Measurements from ENCODE around the gene ENTR1.

The ENTR1 gene

GRCh38 chr9:136410500-136411287, at the start of gene ENTR1, which contains the start of gene PMPCA:
Gene ENTR1 (minus strand): TSS chr9:136410614. CDS start chr9:136410397, 217 bp downstream.
Gene PMPCA (plus strand): TSS chr9:136410658. CDS start chr9:136410669, 11 bp downstream.
- peak; percentile 55 for DNase-seq

GRCh38 chr9:136459425-136459824, 49.0 kb upstream of the ENTR1 start:
- no peak for DNase-seq

- DNase-seq: no peak
Observed at GRCh38 chr9:136457326-136457725, 46.9 kb upstream of the ENTR1 start.

DNA sequence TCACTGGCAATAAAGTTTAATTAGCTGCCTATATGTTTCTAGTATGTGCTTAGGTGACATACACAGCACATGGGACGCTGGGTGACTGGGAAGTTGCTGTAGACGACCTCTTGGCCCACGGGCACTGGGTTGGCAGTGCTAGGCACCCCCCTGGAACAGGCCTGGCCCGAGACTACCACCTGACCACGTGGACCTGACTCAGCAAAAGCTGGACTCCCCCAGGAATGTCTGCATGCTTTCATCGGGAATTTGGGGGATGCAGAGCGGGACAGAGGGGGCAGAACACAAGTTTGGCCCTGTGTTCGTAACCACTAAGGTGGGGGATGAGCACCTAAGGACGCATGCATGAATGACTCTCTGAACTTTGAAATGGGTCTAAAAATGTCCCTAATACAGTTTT, 45.8 kb upstream of the ENTR1 start:
- no peak for DNase-seq

GRCh38 chr9:136455043-136456002, 44.9 kb upstream of the ENTR1 start:
- no peak for DNase-seq

DNA sequence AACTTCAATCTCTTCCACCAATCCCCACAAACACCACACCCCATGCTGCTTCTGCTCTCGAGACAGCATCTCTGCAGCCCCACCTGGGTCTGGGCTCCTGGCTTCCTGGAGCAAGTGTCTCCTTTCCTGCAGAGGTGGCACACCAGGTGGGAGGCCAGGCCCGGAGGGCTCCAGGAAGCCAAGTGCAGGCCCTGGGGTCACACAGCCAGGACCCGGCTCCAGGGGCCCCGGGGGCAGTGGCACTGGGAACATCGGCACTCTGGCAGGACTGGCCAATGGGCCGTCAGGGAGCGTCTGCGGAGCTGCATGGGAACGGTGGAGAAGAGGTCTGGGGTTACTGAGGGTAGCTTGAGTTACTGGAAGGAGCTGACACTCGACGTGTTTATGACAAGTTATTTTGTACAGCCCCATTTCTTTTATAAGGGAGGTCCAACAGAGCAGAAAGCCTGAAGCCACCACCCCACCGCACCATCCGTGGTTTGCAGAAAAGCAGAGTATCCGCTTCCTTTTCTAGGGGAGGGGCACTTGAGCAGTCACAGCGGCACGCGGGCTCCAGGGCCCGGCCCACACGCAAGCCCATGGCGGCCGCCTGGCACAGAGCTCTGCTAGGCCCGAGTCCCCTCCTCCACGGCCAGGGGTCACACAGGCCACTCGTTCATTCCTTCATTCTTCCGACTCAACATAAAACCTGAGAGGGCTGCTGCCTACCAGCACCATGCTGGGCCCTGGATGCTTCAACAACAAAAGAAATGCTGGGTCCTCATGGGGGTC, 43.8 kb upstream of the ENTR1 start:
- no peak for DNase-seq

DNA sequence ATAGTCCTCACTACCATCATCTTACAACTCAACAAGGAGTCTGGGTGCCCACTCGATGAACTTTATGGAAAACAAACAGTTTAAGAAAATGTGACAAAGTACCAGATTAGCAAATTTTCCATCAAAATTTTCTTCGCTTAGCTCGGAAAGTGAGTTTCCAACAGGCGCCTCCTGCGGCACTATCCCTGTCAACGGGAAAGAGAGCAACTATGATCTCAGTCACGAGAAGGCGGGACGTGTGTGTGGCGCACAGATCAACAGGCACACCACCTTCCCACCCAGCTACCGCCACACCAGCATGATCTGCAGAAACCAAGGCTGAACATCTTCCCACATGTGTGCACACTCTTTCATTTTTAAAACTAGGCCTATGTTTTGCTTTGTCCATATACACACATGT, 42.9 kb upstream of the ENTR1 start:
- no peak for DNase-seq

DNA sequence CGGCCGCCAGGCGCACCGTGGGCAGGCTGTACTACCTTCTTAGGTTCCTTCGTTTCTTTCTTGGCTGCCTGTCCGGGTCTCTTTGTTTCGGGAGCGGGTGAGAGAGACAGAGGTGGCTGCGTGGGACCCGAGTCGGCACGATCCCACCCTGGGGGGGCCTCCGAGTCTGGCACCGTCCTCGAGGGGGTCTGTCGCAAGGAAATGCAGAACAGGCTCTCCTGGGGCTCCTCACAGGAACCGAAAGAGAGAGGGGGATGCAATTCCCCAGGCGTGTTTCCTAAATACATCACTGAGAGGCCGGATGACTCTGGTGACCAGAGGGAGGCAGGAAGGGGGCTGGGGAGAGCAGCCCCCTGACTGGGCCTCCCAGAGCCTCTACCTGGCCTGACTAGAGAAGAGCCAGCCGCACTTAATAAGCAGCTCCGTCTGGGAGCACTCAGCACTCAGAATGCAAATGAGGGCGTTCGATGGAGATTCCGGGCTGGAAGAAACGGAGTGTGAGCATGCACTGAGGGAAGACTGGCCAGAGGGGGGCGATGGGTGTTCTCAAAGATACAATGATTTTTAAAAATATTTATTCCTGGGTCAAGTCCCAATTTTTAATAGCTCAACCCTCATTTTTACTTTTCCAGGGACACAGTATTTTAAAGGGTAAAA, 40.9 kb upstream of the ENTR1 start:
- no peak for DNase-seq

GRCh38 chr9:136448655-136449054, 38.2 kb upstream of the ENTR1 start:
- DNase-seq: no peak

- DNase-seq: no peak
Observed at GRCh38 chr9:136447173-136447778, 36.9 kb upstream of the ENTR1 start.

GRCh38 chr9:136445799-136446198, 35.4 kb upstream of the ENTR1 start:
- DNase-seq: no peak

- DNase-seq: no peak
Observed at GRCh38 chr9:136444102-136444501, 33.7 kb upstream of the ENTR1 start.

DNA sequence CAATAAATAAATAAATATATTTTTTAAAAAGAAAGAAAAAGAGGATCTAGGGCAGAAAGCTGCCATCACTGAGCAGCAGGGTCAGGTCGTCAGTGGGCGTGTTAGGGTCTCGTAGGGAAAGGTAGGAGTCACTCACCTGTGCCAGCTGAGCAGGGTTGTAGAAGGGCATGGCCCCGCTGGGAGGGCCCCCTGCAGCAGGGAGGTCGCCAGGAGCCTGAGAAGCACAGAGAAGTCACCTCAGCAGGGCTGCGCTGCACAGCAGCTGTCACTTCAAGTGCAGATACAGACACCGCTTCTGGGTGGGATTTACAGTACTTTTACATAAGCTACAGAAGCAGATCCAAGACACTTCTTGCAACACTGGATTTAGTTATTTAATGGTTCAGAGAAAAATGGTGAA, 33.3 kb upstream of the ENTR1 start:
- no peak for DNase-seq

GRCh38 chr9:136443087-136443486, 32.7 kb upstream of the ENTR1 start:
- DNase-seq: no peak

DNA sequence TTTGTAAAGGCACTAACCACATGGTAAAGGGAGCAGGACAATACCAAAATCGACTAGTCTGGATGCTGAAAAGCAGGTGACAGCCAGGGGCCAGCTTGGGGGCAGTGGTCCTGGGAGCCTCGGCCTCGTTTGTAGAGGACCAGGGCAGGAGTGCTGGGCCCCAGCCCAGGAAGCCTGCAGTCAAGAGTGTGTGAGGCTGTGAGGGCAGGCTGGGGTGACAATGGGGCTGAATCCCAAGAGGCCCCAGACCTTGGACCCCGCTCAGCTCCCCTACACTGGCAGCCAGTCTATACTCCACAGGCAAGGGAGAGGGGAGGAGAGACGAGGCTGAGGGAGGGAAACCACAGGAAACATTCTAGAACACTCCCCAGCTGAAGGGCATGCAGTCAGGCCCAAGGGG, 31.9 kb upstream of the ENTR1 start:
- no peak for DNase-seq

DNA sequence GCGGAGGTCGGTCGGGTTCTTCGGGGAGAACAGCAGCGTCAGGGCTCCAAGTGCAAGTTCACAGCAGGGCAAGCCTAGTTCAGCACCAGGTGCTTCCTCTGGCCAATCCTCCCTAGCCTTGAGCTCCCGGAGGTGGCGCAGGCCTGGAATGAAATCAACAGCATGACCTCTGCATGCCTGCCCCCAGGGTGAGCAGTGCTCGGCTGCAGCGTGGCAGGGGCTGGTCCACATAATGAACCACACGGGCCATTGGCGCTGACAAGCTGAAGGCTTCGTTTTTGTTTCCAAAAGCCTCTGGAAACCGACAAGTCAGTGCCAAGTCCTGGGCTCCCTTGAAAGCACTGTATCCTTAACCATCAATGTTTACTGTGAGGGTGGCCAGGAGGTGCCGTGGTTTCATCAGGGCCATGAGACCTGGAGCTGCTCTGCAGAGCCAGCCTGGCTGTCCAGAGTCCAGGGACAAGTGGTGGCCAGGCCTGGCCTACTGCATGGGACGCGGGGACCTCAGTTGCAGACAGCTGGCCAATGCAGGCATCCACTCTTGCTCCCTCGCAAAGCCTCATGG, 31.3 kb upstream of the ENTR1 start:
- no peak for DNase-seq

DNA sequence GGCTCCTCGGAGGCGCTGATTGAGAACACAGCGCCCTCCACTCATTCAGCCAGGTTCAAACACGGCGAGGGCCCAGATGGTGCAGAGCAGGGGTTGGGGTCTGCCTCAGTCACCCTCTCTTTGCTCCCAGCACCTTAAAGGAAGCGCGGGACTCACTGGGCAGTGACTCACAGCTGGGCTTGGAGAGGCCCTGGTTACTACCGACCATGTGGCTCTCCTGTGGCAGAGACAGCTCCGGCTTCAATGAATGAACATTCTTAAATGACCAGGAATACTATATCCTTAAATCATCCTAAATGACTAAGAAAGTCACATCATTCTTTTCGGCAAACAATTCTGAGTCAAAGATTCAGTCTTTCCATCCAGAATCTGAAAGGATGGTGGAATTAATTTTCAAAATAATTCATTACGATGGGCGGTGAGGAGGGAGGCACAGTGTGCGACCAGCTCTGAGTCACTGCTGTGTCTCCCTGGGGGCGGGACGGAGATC, 30.8 kb upstream of the ENTR1 start:
- no peak for DNase-seq

DNA sequence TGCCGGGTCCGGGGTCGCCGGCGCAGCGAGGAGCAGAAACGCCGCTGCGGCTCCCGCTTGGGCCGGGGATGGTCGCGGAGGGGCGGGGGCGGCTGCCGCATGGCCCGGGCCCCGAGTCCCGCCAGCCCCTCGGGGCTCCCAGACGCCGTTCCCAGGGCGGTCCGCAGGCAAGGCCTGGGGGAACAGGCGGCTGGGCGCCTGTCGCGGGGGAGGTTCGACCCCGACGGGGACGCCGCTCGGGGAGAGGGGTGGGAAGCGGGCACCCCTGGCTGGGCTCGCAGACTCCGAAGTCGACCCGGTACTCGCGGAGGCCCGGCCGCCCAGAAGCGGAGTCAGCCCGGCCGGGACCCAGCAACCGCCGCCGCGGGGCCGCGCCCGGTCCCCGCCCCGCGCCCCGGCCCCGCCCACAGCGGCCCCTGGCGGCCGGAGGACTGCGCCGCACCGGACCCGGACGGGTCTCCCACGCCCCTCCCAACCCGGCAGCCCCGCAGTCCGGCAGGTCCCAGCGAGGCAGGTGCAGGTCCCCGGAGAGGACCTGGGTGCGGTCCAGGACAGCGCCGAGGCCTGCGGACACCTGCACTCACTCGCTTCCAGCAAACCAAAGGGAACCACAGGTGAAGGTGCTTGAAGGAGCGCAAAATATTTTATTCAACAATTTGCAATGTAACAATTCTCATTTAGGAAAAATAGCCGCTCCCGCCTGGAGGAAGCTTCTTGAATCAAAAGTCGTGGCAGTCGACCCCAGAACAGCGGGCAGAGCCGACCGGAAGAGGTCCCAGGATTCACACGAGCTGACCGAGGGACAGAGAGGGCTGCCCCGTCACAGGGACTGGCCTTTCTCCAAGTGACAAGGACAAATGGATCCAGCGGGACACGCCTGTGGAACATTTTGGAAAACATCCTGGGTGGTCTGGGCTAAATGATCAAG, 29.3 kb upstream of the ENTR1 start, which contains the start of gene INPP5E:
Gene INPP5E (minus strand): TSS at position 365 of the 928 bp plus-strand sequence. CDS start 426 bp downstream, outside the sequence.
- DNase-seq: no peak

- no peak for DNase-seq
Observed at GRCh38 chr9:136438548-136439480, 28.4 kb upstream of the ENTR1 start.

Measured in NCI-H1694 treated with DMSO at 0.1 percent for 48 hours (cell line).